ENCODE data around the gene RORC. TPM values are rescaled to one million over a fixed set of nuclear protein-coding genes. Genes with fewer than 3 reads are reported as not detected.
A peak's percentile ranks its signal among the peaks of the same experiment; 100 is the strongest.

Gene RORC
- total RNA-seq, 1 donor = not detected

- no peak overlapping the region for H3K4me3 ChIP-seq (ENCODE audit: low read depth, low read length)
- no peak for TF ChIP-seq CTCF (IDR thresholded peaks at IDR 0.05; ENCODE audit: insufficient read depth, low read depth, low read length)
- no peak for DNase-seq (ENCODE audit: low read depth)
These were observed 17.5 kb upstream of the RORC start for GRCh38 chr1:151849126-151849525.

- no peak overlapping the region for H3K4me3 ChIP-seq (ENCODE audit: low read depth, low read length)
- DNase-seq (ENCODE audit: low read depth) = no peak
- TF ChIP-seq CTCF (IDR thresholded peaks at IDR 0.05; ENCODE audit: insufficient read depth, low read depth, low read length) = no peak
These were observed 16.4 kb upstream of the RORC start for GRCh38 chr1:151847867-151848596.

GRCh38 chr1:151846686-151847237, 15.2 kb upstream of the RORC start:
- H3K4me3 ChIP-seq (ENCODE audit: low read depth, low read length) = no peak overlapping the region
- TF ChIP-seq CTCF (IDR thresholded peaks at IDR 0.05; ENCODE audit: insufficient read depth, low read depth, low read length) = no peak
- DNase-seq (ENCODE audit: low read depth) = no peak

- TF ChIP-seq CTCF (IDR thresholded peaks at IDR 0.05; ENCODE audit: insufficient read depth, low read depth, low read length) = no peak
- peak; percentile 30 for DNase-seq (ENCODE audit: low read depth)
- no peak overlapping the region for H3K4me3 ChIP-seq (ENCODE audit: low read depth, low read length)
These were observed 14.5 kb upstream of the RORC start for GRCh38 chr1:151846062-151846568.

GRCh38 chr1:151843398-151843797, 11.8 kb upstream of the RORC start:
- no peak for TF ChIP-seq CTCF (IDR thresholded peaks at IDR 0.05; ENCODE audit: insufficient read depth, low read depth, low read length)
- H3K4me3 ChIP-seq (ENCODE audit: low read depth, low read length) = no peak overlapping the region
- no peak for DNase-seq (ENCODE audit: low read depth)

GRCh38 chr1:151841141-151841540, 9.5 kb upstream of the RORC start:
- TF ChIP-seq CTCF (IDR thresholded peaks at IDR 0.05; ENCODE audit: insufficient read depth, low read depth, low read length) = no peak
- DNase-seq (ENCODE audit: low read depth) = no peak
- H3K4me3 ChIP-seq (ENCODE audit: low read depth, low read length) = no peak overlapping the region
